Activated naive CD8-positive, alpha-beta T cell (primary cell): ENCODE data around the gene FCRL5.
"Not testable (repeated sequence)": the region's sequence is repeated elsewhere in the genome, so short reads cannot be mapped to it uniquely, and the experiment has no call there.

Experiments used
- H3K27ac Mint-ChIP-seq: one replicate; pipeline ENCODE4 v1.8.0; 2021; ENCODE audit warnings: mixed read lengths
- H3K27me3 Mint-ChIP-seq: one replicate; pipeline ENCODE4 v1.8.0; 2021; ENCODE audit warnings: mixed read lengths
- H3K36me3 Mint-ChIP-seq: one replicate; pipeline ENCODE4 v1.8.0; 2021; ENCODE audit warnings: mixed read lengths
- H3K4me1 Mint-ChIP-seq: one replicate; pipeline ENCODE4 v1.8.0; 2021; ENCODE audit warnings: low read depth, mixed read lengths
- H3K4me3 Mint-ChIP-seq: one replicate; pipeline ENCODE4 v1.8.0; 2021; ENCODE audit warnings: mild to moderate bottlenecking, mixed read lengths
- H3K9me3 Mint-ChIP-seq: one replicate; pipeline ENCODE4 v1.8.0; 2021; ENCODE audit warnings: low read depth, mixed read lengths

The FCRL5 gene

GRCh38 chr1:157509546-157510232, 42.6 kb downstream of the FCRL5 start:
- Mint-ChIP-seq H3K27me3 (no peaks in the 10 kb centered on the region), H3K9me3 (no peaks in the 10 kb centered on the region), H3K4me3 (no peak overlapping the region), H3K27ac (no peak overlapping the region), H3K4me1 (peaks cover 3% of the 10 kb centered on the region), H3K36me3 (no peaks in the 10 kb centered on the region)

DNA sequence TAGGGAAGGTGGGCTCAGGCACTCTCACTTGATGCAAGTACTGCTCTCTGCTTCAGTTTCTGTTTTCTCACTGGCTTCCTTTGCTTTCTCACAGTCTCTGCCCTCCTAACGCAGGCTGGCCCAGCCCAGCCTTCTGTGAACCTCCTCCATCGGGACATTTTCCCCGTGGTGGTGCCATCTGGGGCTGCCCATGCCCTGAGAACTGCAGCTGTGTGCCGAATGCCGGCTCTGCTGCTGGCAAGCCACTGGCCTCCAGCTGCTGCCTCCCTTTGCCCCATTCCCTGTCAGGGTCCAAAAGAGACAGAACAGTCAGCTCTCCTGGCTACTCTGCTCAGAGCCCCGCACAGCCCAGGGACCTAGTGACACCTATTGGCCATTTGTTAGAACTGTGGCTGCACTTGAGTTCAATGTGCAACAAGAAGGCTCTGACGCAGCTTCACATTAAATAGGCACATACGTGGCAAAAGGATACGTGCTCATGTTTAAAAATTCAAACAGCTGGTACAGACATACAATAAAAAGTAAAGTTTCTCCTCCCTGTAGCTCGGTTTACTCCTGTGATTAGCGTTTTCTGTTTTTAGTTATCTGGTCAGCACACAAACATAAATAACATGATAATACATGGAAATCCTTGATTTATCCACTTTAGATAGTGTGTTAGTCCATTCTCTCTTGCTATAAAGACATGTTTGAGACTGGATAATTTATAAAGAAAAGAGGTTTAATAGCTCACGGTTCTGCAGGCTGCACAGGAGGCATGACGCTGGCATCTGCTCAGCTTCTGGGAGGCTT, 46.6 kb downstream of the FCRL5 start:
- H3K4me1 Mint-ChIP-seq, result no peaks in the 10 kb centered on the region
- no peak overlapping the region for H3K27ac Mint-ChIP-seq
- no peaks in the 10 kb centered on the region for H3K36me3 Mint-ChIP-seq
- no peaks in the 10 kb centered on the region for H3K9me3 Mint-ChIP-seq
- H3K27me3 Mint-ChIP-seq, result peaks cover 2% of the 10 kb centered on the region
- no peak overlapping the region for H3K4me3 Mint-ChIP-seq

- Mint-ChIP-seq H3K27me3 (peaks cover 6% of the 10 kb centered on the region), H3K36me3 (no peaks in the 10 kb centered on the region), H3K9me3 (no peaks in the 10 kb centered on the region), H3K27ac (no peak overlapping the region), H3K4me3 (no peak overlapping the region), H3K4me1 (no peaks in the 10 kb centered on the region)
These were observed 47.7 kb downstream of the FCRL5 start for GRCh38 chr1:157504646-157505045.

DNA sequence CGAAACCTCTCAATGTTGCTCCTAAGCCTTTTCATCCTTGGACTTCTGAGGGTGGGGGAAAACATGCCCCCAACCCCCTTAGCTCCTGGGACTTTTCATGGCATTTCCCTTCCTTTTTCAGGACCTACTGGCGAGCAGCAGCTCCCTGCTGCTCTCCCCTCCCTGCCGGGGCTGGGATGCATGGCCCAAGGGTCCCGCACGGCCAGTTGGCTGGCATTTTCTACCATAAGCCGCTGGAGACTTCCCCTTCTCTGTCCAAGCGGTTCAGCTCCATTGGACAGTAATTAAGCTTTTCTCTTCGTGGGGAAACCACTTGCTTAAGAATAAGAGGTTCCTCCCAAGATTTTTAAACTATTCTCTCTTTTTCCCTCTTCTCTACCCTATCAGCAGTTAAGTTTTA, 52.8 kb downstream of the FCRL5 start:
- Mint-ChIP-seq H3K27ac (no peak overlapping the region), H3K9me3 (no peaks in the 10 kb centered on the region), H3K4me1 (no peaks in the 10 kb centered on the region), H3K4me3 (no peak overlapping the region), H3K27me3 (peaks cover 9% of the 10 kb centered on the region), H3K36me3 (no peaks in the 10 kb centered on the region)

GRCh38 chr1:157498736-157499090, 53.6 kb downstream of the FCRL5 start:
- no peak overlapping the region for H3K4me3 Mint-ChIP-seq
- no peak overlapping the region for H3K27ac Mint-ChIP-seq
- H3K9me3 Mint-ChIP-seq, result no peaks in the 10 kb centered on the region
- no peaks in the 10 kb centered on the region for H3K4me1 Mint-ChIP-seq
- H3K27me3 Mint-ChIP-seq, result peaks cover 13% of the 10 kb centered on the region
- H3K36me3 Mint-ChIP-seq, result no peaks in the 10 kb centered on the region

GRCh38 chr1:157497987-157498735, 54.2 kb downstream of the FCRL5 start:
- Mint-ChIP-seq H3K4me1 (no peaks in the 10 kb centered on the region), H3K36me3 (no peaks in the 10 kb centered on the region), H3K27ac (no peak overlapping the region), H3K9me3 (no peaks in the 10 kb centered on the region), H3K27me3 (peaks cover 18% of the 10 kb centered on the region), H3K4me3 (no peak overlapping the region)

DNA sequence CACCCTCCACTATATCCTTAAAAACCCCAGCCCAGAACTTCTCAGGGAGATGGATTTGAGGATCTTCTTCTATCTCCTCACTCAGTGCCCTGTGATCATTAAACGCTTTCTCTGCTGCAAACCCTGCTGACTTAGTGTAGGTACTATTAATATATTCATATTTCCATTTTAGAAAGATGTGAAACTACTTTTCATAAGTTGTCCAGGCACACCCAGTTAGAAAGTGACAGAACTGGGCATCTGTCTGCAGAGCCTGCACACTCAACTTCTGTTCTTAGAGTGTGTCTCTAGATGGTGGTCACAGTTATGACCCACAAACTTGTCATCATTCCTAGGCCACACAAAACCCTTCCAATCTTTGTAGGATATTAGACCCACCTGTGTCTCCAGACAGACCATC, 55.0 kb downstream of the FCRL5 start:
- no peak overlapping the region for H3K4me3 Mint-ChIP-seq

GRCh38 chr1:157496121-157496526, 56.2 kb downstream of the FCRL5 start:
- H3K27ac Mint-ChIP-seq, result no peak overlapping the region
- no peaks in the 10 kb centered on the region for H3K9me3 Mint-ChIP-seq
- H3K4me3 Mint-ChIP-seq, result no peak overlapping the region
- H3K27me3 Mint-ChIP-seq, result peaks cover 24% of the 10 kb centered on the region
- H3K36me3 Mint-ChIP-seq, result no peaks in the 10 kb centered on the region
- no peaks in the 10 kb centered on the region for H3K4me1 Mint-ChIP-seq

More for the DNA sequence above, 55.0 kb downstream of the FCRL5 start:
- no peaks in the 10 kb centered on the region for H3K4me1 Mint-ChIP-seq
- no peak overlapping the region for H3K27ac Mint-ChIP-seq
- H3K36me3 Mint-ChIP-seq, result no peaks in the 10 kb centered on the region
- peaks cover 18% of the 10 kb centered on the region for H3K27me3 Mint-ChIP-seq
- no peaks in the 10 kb centered on the region for H3K9me3 Mint-ChIP-seq

DNA sequence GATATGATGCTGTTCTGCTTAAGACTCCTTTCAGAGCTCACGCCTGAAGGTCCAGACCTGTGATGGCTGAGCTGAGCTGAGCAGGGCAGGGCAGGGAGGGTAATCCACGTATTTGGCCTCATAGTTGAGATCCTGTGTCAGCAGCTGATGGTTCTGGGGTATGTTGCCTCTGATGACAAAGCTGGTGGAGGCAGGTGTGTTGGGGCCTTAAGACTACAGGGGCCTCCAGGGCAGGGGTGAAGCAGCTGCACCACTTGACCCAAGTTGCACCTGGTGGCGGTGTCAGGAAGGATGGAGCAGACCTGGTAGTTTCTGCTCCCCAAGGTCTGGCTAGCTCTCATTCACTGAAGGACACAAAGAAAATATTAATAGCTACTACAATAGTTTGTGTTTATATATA, 57.0 kb downstream of the FCRL5 start:
- no peak overlapping the region for H3K27ac Mint-ChIP-seq
- H3K4me3 Mint-ChIP-seq, result no peak overlapping the region
- no peaks in the 10 kb centered on the region for H3K4me1 Mint-ChIP-seq
- peaks cover 22% of the 10 kb centered on the region for H3K27me3 Mint-ChIP-seq
- H3K36me3 Mint-ChIP-seq, result no peaks in the 10 kb centered on the region
- no peaks in the 10 kb centered on the region for H3K9me3 Mint-ChIP-seq

DNA sequence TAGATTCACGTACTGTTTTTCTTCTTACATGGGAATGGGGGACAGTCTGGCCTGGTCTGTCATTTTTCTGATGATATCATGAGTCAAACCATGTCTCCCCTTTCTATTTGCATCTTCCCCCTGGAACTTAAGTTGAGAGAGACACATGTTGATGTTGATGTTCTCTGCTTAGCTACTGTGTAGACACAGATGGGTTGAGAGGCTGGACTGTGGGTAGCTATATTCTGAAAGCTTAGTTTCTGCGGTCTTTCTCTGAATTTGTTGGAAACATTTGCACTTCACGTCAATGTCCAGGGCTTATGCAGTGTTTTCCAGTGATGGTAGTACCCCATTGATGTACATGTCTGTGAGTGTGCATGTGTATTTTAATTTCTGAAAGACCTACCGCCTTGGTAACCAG, 58.2 kb downstream of the FCRL5 start:
- no peaks in the 10 kb centered on the region for H3K36me3 Mint-ChIP-seq
- no peaks in the 10 kb centered on the region for H3K9me3 Mint-ChIP-seq
- no peak overlapping the region for H3K27ac Mint-ChIP-seq
- no peaks in the 10 kb centered on the region for H3K4me1 Mint-ChIP-seq
- H3K27me3 Mint-ChIP-seq, result peaks cover 19% of the 10 kb centered on the region
- no peak overlapping the region for H3K4me3 Mint-ChIP-seq

- H3K4me1 Mint-ChIP-seq, result no peaks in the 10 kb centered on the region
- no peaks in the 10 kb centered on the region for H3K9me3 Mint-ChIP-seq
- peaks cover 16% of the 10 kb centered on the region for H3K27me3 Mint-ChIP-seq
- no peak overlapping the region for H3K4me3 Mint-ChIP-seq
- H3K36me3 Mint-ChIP-seq, result no peaks in the 10 kb centered on the region
- no peak overlapping the region for H3K27ac Mint-ChIP-seq
These were observed 61.7 kb downstream of the FCRL5 start for GRCh38 chr1:157490467-157491165.

DNA sequence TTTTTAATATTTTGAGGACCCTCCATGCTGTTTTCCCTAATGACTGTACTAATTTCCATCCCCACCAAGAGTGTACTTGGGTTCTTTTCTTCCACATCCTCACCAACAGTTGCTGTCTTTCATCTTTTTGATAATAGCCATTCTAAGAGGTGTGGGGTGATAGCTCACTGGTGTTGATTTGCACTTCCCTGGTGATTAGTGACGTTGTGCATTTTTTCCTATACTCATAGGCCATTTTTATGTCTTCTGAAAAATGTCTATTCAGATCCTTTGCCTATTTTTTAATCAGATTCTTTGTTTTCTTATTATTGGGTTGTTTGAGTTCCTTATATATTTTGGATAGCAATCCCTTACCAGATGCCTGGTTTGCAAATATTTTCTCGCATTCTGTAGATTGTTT, 64.2 kb downstream of the FCRL5 start:
- no peaks in the 10 kb centered on the region for H3K36me3 Mint-ChIP-seq
- H3K4me1 Mint-ChIP-seq, result no peaks in the 10 kb centered on the region
- no peaks in the 10 kb centered on the region for H3K9me3 Mint-ChIP-seq

DNA sequence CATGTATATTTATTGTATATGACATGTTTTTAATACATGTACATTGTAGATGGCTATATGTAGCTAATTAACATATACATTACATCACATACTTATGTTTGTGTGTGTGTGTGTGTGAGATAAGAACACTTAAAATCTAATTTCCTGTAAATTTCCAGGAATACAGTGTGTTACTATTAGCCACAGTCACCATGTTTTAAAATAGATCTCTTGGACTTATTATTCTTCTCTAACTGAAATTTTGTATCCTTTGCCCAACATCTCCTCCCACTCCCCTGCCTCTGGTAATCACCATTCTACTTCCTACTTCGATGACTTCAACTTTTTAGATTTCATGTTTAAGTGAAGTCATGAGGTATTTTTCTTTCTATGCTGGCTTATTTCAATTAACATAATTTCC, 64.8 kb downstream of the FCRL5 start:
- no peaks in the 10 kb centered on the region for H3K36me3 Mint-ChIP-seq
- H3K27me3 Mint-ChIP-seq, result peaks cover 7% of the 10 kb centered on the region
- no peak overlapping the region for H3K27ac Mint-ChIP-seq
- H3K9me3 Mint-ChIP-seq, result no peaks in the 10 kb centered on the region
- H3K4me1 Mint-ChIP-seq, result no peaks in the 10 kb centered on the region
- H3K4me3 Mint-ChIP-seq, result no peak overlapping the region

More for the DNA sequence above, 64.2 kb downstream of the FCRL5 start:
- Mint-ChIP-seq H3K4me3 (no peak overlapping the region), H3K27ac (no peak overlapping the region), H3K27me3 (peaks cover 7% of the 10 kb centered on the region)

GRCh38 chr1:157487096-157487495, 65.2 kb downstream of the FCRL5 start:
- Mint-ChIP-seq H3K36me3 (no peaks in the 10 kb centered on the region), H3K4me1 (no peaks in the 10 kb centered on the region), H3K9me3 (no peaks in the 10 kb centered on the region), H3K4me3 (no peak overlapping the region), H3K27me3 (peaks cover 6% of the 10 kb centered on the region), H3K27ac (no peak overlapping the region)

DNA sequence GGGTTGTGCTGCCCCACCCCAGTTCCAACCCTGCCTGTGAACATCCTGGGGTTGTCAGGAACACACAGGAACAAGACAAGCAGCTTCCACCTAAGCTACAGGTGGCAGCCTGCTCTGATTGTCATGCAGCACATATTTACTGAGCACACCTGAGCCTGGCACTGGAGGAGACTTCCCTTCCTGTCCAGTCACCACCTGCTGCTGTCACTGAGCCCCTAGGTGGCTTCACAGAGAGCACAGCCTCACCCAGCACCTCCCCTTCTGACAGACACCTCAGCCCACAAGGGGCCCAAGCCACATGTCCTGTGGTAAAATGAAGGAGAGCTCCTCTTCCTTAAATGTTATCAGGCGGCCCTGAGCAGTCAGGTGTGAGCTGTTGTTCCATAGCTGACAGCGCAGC, 65.9 kb downstream of the FCRL5 start:
- H3K4me1 Mint-ChIP-seq, H3K27ac Mint-ChIP-seq, H3K36me3 Mint-ChIP-seq, H3K9me3 Mint-ChIP-seq, H3K4me3 Mint-ChIP-seq, H3K27me3 Mint-ChIP-seq: not testable (repeated sequence)
